Stimulated activated naive CD4-positive, alpha-beta T cell treated with Interleukin-2 at 50 U/mL for 16 hours (primary cell): ENCODE data around the gene NLGN2.

Experiments
- DNase-seq: peaks from one replicate; lab custom pipeline; 2025; lab: John Stamatoyannopoulos, UW

Gene NLGN2

GRCh38 chr17:7414837-7415236, 7.2 kb downstream of the NLGN2 start:
- no peak for DNase-seq

GRCh38 chr17:7415784-7416183, 8.1 kb downstream of the NLGN2 start:
- no peak for DNase-seq

- no peak for DNase-seq
Observed at GRCh38 chr17:7416323-7416722, 8.7 kb downstream of the NLGN2 start.

- DNase-seq, result no peak
Observed at GRCh38 chr17:7417056-7417655, 9.5 kb downstream of the NLGN2 start.

- DNase-seq, result no peak
Observed at GRCh38 chr17:7418472-7419152, 11.0 kb downstream of the NLGN2 start.

GRCh38 chr17:7419819-7420610, 12.4 kb downstream of the NLGN2 start, which contains the start of gene SPEM1:
Gene SPEM1, plus strand, starts transcription at chr17:7420324. Its CDS starts 61 bp downstream, at chr17:7420385.
- no peak for DNase-seq

GRCh38 chr17:7421186-7421585, 13.5 kb downstream of the NLGN2 start:
- no peak for DNase-seq

GRCh38 chr17:7423679-7424078, 16.0 kb downstream of the NLGN2 start:
- DNase-seq, result no peak

GRCh38 chr17:7425316-7425715, 17.7 kb downstream of the NLGN2 start, which contains the start of gene SPEM2:
Gene SPEM2, plus strand, starts transcription at chr17:7425616. Its CDS starts 73 bp downstream, at chr17:7425689.
- DNase-seq, result no peak

- no peak for DNase-seq
Observed at GRCh38 chr17:7425756-7426155, 18.1 kb downstream of the NLGN2 start.

- DNase-seq, result no peak
Observed at GRCh38 chr17:7426203-7426863, 18.7 kb downstream of the NLGN2 start.

GRCh38 chr17:7426896-7427489, 19.3 kb downstream of the NLGN2 start:
- DNase-seq, result no peak

GRCh38 chr17:7427549-7427948, 19.9 kb downstream of the NLGN2 start:
- DNase-seq, result no peak

- no peak for DNase-seq
Observed at GRCh38 chr17:7428557-7428956, 20.9 kb downstream of the NLGN2 start, which contains the start of gene SPEM3. Gene SPEM3, plus strand, starts transcription at chr17:7428857. Its CDS starts 46 bp downstream, at chr17:7428903.

GRCh38 chr17:7429722-7430121, 22.1 kb downstream of the NLGN2 start:
- no peak for DNase-seq

- DNase-seq, result no peak
Observed at GRCh38 chr17:7431231-7431630, 23.6 kb downstream of the NLGN2 start.

- no peak for DNase-seq
Observed at GRCh38 chr17:7432296-7432695, 24.7 kb downstream of the NLGN2 start.

- DNase-seq, result peak; percentile 34
Observed at GRCh38 chr17:7435676-7436555, 28.3 kb downstream of the NLGN2 start.

GRCh38 chr17:7436556-7437368, 29.1 kb downstream of the NLGN2 start:
- peak; percentile 72 for DNase-seq

- DNase-seq, result no peak
Observed at GRCh38 chr17:7437369-7437863, 29.8 kb downstream of the NLGN2 start.
